RPMI7951 (cell line): ENCODE data around the gene PTCD1. TPM values are rescaled to one million over a fixed set of nuclear protein-coding genes. Genes with fewer than 3 reads are reported as not detected.

Experiments used
- DNase-seq: peaks from one replicate; pipeline ENCODE4 v3.0.0-alpha.2; 2012; ENCODE audit warnings: low read depth
- total RNA-seq: library from RNA; depleted of rRNA; stranded (reverse); fragments of >200 nt; shearing (Covaris generic); gene quantifications from 2 replicates; pipeline ENCODE4 v1.2.3, GENCODE V29; 2014

Gene PTCD1
- total RNA-seq, 1 experiment from 2014 or later = 4.4 TPM

- DNase-seq = peak; percentile 93
Measured at GRCh38 chr7:99408379-99409191, 30.0 kb downstream of the PTCD1 start, which contains the start of the genes BUD31 and PDAP1. BUD31 (plus strand) TSS chr7:99408969; CDS start chr7:99411093, 2,124 bp downstream. PDAP1 (minus strand) TSS chr7:99408597; CDS start chr7:99408548, 49 bp downstream.

- DNase-seq = peak; percentile 81
Measured at GRCh38 chr7:99407872-99408378, 30.7 kb downstream of the PTCD1 start.

- DNase-seq = no peak
Measured at GRCh38 chr7:99406557-99406956, 32.0 kb downstream of the PTCD1 start.

GRCh38 chr7:99404977-99405320 is 33.6 kb downstream of the PTCD1 start:
- no peak for DNase-seq

GRCh38 chr7:99404235-99404976 is 34.2 kb downstream of the PTCD1 start:
- DNase-seq = no peak

- no peak for DNase-seq
Measured at GRCh38 chr7:99403764-99404163, 34.8 kb downstream of the PTCD1 start.

GRCh38 chr7:99402854-99403253 is 35.7 kb downstream of the PTCD1 start:
- no peak for DNase-seq

GRCh38 chr7:99399597-99399996 is 39.0 kb downstream of the PTCD1 start:
- no peak for DNase-seq

- no peak for DNase-seq
Measured at GRCh38 chr7:99398891-99399445, 39.6 kb downstream of the PTCD1 start.

- no peak for DNase-seq
Measured at GRCh38 chr7:99397297-99397983, 41.2 kb downstream of the PTCD1 start.

GRCh38 chr7:99396418-99397296 is 41.9 kb downstream of the PTCD1 start:
- DNase-seq = no peak

GRCh38 chr7:99395616-99396327 is 42.8 kb downstream of the PTCD1 start:
- no peak for DNase-seq

- no peak for DNase-seq
Measured at GRCh38 chr7:99394188-99394502, 44.5 kb downstream of the PTCD1 start.

- no peak for DNase-seq
Measured at GRCh38 chr7:99393355-99394187, 45.0 kb downstream of the PTCD1 start.

- no peak for DNase-seq
Measured at GRCh38 chr7:99392659-99393354, 45.8 kb downstream of the PTCD1 start.

GRCh38 chr7:99392046-99392445 is 46.6 kb downstream of the PTCD1 start:
- no peak for DNase-seq

GRCh38 chr7:99390941-99391602 is 47.5 kb downstream of the PTCD1 start:
- DNase-seq = no peak

GRCh38 chr7:99389772-99390171 is 48.8 kb downstream of the PTCD1 start:
- DNase-seq = no peak
